ENCODE measurements around the gene THBS3. TPM values are rescaled to one million over a fixed set of nuclear protein-coding genes. Genes with fewer than 3 reads are reported as not detected.
"Not testable (repeated sequence)": the region's sequence is repeated elsewhere in the genome, so short reads cannot be mapped to it uniquely, and the experiment has no call there.

The THBS3 gene
- 10 to 100 TPM in 11 of 12 donors, not detected in 1; 44.8 to 81.2 (median 63.4) TPM for polyA plus RNA-seq (ENCODE audit: insufficient read length in 12 of 12)
- long read RNA-seq, donor 1, partial matches to known transcripts, result 0 of 5 reads
- long read RNA-seq, donor 1, other reads (novel, unspliced or antisense), result 0 of 5 reads
- long read RNA-seq, donor 2, partial matches to known transcripts, result 5 of 16 reads
- long read RNA-seq, donor 2, other reads (novel, unspliced or antisense), result 0 of 16 reads
- long read RNA-seq, donor 3, result 0 reads
- long read RNA-seq, donor 4, partial matches to known transcripts, result 0 of 4 reads
- long read RNA-seq, donor 4, other reads (novel, unspliced or antisense), result 0 of 4 reads
- long read RNA-seq, donor 5, partial matches to known transcripts, result 0 of 4 reads
- long read RNA-seq, donor 5, other reads (novel, unspliced or antisense), result 0 of 4 reads
- long read RNA-seq, donor 6, partial matches to known transcripts, result 0 of 4 reads
- long read RNA-seq, donor 6, other reads (novel, unspliced or antisense), result 0 of 4 reads
- long read RNA-seq, donor 7, partial matches to known transcripts, result 0 of 3 reads
- long read RNA-seq, donor 7, other reads (novel, unspliced or antisense), result 0 of 3 reads
- long read RNA-seq, donor 8, partial matches to known transcripts, result 16 of 27 reads
- long read RNA-seq, donor 8, other reads (novel, unspliced or antisense), result 0 of 27 reads
- long read RNA-seq, donor 9, partial matches to known transcripts, result 0 of 5 reads
- long read RNA-seq, donor 9, other reads (novel, unspliced or antisense), result 0 of 5 reads
- long read RNA-seq, donor 10, partial matches to known transcripts, result 0 of 1 reads
- long read RNA-seq, donor 10, other reads (novel, unspliced or antisense), result 0 of 1 reads
- long read RNA-seq, donor 11, transcript THBS3-201 (23 exons, 3,145 nt), result major isoform, 8 of 11 reads
- long read RNA-seq, donor 11, partial matches to known transcripts, result 0 of 11 reads
- long read RNA-seq, donor 11, other reads (novel, unspliced or antisense), result 0 of 11 reads

DNA sequence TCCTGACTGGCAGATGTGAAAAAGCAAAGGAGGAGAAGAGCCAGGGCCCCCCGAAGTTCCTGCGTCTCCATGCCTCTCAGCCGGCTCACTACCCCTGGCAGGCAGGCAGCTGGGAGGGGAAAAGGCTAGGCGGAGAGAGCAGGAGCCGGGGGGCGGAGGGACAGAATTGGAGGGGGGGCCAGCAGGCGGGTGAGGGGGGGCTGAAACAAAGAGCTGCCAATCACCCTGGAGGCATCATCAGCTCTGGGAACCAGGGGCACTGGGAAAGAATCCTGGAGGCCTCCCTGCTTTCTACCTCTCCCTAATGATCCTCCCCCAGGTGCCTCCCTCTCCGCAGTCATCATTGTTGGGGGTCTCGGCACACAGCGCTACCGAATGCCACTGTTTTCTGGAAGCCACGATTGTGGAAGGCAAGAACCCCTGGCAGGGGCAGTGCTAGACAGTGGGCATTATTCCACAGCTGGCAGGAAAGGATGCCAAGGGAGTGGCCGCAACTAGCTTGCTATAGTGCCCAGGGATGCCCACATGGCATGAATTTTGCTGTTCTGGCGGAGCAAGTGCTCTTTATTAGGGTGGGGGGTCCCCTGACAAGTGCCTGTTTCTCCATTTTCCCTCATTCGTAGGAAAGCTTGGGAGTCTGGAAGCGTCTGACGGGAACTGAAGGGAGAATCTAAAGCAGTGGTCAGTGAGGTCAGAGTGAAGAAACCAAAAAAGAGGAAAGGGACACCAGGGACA, at the start of gene THBS3:
THBS3 (minus strand) TSS at position 92 of the 735 bp plus-strand sequence; CDS start at position 71, 21 bp downstream.
- DNase-seq, result peak; percentile 77

DNA sequence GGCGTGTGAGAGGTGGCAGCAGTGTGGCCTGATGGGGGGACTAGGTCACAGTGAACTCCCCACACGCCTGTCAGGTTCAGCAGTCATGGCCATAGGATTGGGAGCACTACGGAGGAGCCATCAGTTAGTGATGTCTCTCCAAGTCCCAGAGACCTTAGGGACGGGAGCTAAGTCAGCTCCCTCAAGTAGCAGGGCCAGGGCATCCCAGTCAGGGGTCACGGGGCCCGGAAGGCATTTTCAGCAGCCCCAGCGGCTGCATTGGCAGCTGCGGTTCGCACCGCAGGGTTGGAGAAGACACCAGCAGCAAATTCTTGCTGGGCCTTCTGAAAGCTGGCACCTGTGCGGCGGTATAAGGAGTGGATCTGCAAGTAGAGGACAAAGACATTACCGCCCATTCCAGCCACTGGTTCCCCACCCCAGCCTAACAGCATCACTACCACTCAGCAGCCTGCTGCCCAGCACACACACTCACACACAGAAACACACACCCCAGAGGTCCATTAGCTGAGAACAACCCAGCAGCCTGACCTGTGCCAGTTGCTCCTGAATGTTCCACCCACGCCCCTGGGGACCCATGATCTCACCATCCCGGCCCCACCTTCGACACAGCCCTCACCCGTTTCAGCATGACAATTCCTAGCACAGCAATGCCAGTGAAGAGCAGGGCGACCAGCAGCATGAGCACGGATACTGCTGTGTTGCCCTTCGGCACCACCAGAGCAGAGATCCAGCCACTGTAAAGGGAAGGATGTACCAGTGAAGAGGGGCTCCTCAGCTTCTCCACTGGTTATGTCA, 48.6 kb upstream of the THBS3 start:
- no peak for DNase-seq

DNA sequence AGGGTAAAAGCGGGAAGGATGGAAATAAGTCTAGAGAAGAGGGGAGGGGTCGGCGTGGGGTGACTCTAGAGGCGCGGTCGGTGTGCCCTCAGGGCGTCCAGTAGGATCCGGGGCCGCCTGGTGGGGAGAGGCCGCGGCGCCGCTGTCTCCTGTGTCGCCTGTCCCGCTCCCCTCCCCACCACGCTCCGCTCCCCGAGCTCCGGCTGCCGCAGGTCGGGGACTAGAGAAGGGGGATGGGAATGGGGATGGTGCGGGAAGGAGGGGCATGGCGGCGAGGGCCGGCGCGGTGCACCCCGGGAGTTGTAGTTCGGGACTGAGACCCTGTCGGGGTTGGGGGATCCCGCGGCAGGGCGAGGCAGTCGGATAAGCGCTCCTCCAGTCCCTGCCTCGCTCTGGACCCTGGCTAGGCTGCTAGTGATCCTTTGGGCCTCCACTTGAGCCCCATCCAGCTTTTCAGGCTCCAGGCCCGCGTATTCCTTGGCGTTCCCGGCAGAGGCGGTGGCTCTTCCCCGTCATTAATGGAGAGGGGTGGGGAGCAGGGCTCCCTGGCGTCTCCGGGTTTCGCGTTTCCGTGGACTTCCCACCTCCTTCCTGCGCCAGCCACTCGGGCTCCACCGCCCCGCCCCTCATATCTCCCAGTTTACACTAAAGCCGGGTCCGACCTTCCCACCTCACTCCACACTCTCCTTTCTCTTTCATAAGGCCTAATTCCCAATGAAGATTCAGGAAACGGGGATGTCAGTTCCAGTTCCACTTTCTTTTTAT, 47.7 kb upstream of the THBS3 start, which contains the start of gene ENTREP3:
ENTREP3 (minus strand) TSS at position 241 of the 765 bp plus-strand sequence. CDS start 606 bp downstream, outside the sequence.
- DNase-seq, result peak; percentile 93

DNA sequence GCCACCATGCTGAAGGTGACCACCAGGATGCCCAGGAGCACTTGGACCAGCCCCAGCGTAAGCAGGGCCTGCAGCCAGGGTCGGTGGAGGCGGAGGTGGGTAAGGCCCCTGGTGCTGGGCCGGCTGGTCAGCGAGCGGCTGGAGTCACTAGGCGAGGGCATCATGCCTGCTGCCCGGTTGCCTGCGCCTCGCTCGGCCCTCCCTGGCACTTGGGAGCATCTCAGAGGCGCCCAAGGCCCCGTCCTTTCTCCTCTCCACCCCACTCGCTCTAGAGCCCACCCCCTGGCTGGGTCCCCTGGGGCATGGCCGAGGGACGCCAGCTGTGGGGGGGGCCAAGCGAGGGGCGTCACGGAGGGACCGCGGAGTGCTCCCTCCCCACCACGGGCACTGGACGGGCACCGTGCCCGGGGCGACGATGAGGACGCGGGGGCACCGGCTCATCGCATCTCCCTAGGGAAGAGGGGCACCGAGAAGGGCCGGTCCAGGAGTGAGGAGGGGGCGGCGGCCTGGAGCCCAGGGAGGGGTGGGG, 47.1 kb upstream of the THBS3 start:
- no peak for DNase-seq

DNA sequence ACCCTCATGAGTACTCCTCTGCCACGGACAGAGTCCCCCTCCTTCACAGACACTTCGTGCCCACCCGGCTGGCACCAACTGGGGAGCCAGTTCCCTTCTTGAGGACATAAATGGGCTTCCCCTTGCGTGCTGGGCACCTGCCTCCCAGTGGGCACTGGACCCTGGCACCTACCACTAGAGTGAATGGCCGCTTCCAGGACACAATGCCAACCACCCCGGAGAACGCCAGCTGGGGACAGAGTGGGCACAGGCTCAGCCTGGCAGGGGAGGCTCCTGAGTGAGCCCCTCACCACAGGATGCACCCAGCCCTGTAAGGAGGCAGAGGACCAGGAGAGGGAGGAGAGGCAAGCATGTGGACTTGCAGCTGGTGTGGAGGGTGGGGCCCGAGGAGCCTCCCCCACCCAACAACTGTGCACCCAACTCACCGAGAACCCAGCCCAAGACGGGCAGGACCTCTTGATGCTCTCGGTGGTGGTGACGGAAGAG, 46.6 kb upstream of the THBS3 start:
- no peak for DNase-seq

DNA sequence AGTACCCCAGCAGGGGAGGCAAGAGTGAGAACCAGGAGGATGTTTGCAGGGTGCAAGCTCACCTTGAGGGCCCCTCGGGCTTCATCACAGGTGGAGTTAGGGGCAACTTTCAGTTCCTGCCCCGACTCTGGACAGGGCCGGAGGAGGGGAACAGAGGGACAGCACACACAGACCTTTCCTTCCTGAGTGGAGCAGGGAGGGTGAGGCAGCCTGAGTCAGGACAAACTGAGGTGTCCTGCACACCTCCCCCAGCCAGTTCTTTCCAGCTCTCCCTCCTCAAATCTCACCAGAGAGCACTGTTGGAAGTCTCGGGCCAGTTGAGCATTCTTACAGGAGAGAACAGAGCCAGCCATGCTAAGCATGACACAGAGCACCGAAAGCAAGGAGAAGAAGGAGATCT, 46.1 kb upstream of the THBS3 start:
- DNase-seq, result no peak

DNA sequence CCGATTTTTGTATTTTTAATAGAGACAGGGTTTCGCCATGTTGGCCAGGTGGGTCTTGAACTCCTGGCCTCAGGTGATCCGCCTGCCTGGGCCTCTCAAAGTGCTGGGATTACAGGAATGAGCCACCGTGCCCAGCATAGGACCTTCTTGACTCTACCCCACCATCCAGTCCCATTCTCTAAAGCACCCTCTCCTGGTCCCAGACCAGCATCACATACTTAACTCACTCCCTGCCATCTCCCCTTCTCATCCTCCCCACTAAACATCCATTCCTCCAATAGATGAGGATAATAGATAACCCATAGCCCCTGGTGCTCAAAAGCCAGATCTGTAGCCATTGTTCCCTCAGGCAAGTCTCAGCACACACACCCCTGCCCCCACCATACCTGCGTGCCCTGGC, 45.5 kb upstream of the THBS3 start:
- no peak for DNase-seq

DNA sequence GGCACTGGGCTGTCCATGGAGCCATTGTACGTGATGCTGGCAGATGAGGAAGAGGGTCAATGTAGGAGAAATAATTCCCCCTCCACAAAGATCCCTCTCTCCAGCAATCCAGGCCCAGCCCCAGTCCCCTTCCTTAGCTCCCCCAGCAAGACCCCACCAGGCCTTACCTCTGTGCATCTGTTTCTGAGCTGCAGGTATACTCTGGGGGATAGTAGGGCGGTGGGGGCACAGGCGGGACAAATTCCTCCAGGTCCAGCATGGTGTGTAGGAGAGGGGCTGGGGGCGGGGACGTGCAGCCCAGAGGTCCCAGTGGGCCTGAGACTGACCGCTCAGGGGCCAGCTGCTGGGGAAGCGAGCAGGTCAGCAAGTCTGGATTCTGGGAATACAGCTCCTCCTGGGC, 43.9 kb upstream of the THBS3 start:
- DNase-seq, result no peak

DNA sequence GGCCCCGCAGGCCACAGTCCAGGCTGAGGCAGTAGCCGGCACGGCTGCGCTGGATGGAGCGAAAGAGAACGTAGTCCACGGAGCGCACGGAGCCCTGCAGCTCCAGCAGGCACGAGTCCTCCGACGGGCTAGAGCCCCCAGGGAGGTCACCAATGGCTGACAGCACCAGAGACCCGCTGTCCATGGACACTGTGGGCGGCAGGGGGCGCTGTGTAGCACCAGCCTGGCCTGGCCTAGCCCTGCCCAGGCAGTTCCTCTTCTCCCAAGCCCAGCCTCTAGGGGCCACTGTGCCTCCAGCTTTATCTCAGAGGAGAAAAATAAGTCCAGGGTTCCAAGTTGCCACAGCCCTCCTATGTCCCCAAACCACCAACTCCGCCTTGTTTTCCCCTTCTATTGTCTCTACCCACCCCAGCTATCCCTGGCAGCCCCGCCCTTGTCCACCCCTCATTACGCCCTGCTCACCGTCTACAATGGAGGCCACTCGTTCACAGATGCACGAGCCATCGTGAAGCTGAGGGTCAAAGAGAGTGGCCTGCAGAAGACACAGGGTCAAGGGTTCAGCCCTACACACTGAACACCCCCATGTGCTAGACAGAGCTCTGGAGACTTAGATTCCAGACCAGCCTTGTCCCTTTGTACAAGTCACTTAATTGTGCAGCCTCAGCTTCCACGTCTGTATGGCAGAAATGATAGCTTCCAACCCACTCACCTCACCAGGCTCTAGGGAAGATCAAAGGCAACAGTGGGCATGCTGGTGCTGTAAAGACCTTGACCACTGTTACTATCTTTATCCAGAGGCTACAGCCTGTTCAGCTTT, 43.1 kb upstream of the THBS3 start:
- peak; percentile 90 for DNase-seq

DNA sequence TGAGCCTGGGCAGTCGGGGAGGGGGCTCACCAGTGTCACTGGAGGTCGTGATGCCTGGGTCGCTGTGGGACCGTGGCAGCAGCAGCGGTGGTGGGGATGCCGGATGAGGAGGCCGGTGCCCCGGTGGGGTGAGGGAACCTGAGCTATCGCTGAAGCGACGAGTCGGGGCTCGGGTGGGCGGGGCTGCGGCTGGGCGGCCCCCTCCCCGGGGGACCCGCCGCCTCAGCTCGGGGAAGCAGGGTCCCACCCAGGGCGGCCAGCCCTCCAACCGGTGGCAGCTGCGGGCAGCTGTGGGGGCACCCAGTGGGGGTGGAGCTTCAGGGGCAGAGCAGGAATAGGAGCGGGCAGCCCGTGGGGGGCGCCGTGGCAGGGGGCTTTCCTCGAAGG, 42.5 kb upstream of the THBS3 start:
- no peak for DNase-seq

DNA sequence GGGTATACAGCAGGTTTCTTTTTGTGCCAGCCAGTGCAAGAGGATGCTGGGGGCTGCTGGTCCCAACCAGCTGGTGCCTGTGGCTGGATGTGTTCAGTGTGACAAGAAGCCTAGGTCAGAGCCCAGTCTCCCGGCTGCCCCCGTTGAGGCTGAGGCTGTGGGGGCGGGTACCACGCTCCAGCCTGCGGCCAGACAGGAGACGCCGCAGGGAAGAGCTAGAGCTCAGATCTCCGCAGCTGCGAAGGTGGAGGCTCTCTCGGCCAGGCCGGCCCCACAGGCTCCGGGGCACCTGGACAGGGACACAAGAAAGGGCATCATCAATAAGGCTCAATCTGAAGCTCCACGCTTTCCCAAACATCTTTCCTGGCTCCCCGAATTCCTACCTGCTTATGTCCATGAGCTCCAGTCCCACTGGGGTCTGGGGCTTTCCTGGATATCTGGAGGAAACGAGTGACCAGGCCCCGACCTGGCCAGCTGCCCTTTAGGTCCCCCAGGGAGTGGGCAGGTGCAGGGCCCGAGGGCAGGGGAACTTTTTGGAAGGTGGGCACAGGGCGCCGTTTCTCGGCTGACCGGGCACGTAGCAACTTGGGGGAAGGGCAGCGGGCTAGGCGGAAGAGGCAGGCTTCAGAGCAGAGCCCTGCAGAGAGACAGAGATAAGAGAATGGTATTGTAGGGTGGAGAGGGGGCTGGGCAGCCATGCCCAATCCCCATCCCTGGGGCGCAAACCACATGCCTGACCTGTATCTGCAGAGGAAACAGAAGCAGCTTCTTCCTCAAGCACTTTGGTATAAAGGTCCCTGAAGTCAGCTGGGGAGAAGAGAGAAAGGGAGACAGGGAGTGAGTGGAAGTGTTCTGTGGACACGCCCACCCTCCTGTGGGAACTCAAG, 40.2 kb upstream of the THBS3 start:
- no peak for DNase-seq

DNA sequence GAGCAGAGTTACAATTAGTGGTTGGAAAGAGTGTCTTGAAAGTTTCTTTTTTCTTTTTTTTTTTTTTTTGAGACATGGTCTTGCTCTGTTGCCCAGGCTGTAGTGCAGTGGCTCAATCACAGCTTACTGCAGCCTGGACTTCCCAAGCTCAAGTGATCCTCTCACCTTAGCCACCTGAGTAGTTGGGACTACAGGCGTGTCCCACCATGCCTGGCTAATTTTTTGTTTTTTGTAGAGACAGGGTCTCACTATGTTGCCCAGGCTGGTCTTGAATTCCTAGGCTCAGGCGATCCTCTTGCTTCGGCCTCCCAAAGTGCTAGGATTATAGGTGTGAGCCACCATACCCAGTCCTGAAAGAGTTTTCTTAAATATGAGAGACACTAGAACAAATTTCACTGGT, 39.1 kb upstream of the THBS3 start:
- not testable (repeated sequence) for DNase-seq

DNA sequence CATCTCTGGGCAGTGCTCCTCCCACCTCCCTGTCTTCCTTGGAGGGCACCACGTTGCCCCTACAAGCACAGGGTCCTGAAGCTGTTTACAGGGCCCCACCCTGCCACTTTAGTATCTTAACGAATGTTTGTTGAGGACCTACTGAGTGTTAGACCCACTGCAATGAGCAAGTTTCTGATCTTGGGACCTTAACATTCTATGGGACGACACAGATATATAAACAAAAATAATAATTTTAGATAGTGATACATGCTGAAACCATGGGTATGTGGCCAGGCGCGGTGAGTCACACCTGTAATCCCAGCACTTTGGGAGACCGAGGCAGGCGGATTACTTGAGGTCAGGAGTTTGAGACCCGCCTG, 37.4 kb upstream of the THBS3 start:
- no peak for DNase-seq

DNA sequence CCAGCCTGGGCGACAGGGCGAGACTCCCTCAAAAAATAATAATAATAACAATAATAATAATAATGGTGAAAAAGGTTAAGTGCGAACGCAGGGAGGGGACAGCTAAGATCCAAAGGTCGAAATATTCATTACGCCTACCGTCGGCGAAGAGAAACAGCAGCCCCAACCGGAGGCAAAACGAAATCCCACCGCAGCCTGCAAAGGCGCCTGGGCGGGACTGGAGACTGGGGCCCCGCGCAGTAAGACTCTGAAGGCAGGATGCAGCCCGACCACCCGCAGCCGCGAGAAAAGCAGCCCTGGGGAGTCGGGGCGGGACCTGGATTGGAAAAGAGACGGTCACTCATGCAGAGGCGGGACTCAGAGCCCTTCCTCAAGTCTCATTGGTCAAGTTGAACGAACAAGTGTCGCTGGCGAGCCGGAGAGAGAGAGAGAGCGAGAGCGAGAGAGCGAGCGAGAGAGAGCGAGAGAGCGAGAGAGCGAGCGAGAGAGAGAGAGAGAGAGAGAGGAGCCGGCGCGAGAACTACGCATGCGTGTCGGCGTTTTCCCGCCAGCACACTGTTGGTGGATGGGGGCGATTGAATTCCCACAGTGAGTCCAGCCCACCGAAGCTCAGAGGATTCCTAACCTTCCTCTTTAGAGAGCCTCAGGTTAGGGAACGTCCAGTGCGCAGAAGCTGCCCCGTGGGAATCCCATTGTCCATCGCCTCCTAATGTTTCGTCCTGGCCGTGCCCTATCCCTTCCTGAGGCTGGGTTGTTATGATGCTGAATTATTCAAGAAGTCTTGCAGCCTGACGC, 36.9 kb upstream of the THBS3 start:
- DNase-seq, result peak; percentile 99

DNA sequence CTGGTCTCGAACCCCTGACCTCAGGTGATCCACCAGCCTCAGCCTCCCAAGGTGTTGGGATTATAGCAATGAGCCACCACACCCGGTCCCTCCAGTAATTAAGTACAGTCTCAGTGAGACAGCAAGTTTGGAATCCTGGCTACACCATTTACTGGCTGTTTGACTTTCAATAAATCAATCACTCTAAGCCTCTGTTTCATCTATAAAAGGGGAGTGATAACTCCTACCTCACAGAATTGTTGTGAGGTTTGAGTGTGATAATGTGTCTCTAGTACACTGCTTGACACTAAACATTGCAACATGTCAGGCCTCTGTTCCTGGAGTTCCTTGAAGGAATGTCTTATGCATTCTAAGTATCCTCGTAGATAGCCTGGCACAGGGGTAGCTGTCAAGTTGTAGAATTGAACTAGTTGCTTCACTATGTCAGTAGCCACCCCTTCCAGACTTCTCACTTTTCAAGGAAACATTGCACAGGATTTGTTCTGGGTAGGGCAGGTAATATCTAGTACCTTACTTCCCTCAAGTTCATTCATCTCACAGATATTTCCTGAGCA, 35.2 kb upstream of the THBS3 start:
- no peak for DNase-seq

DNA sequence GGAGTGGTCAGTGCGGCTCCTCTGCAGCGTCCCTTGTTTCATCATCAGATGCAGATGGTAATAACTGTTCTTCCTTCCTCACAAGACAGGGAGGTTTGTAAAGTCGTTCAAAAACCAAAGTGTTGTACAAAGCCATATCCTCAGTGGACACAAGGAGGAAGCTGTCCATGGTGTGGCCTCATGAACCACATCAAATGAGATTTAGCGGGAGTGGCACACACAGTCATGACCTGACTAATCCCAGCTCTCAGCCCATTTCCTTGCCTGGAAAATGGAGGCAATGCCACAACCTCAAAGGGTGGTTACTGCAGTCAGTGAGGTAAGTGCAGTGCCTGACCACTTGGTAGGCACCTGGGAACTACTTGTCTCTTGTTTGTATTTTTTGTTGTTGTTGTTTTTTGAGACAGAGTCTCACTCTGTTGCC, 34.2 kb upstream of the THBS3 start:
- no peak for DNase-seq

Data from muscle of arm (tissue), 14 donors.